ENCODE results near the gene INPP5J.
A peak's percentile ranks its signal among the peaks of the same experiment; 100 is the strongest.
"Not testable (repeated sequence)": the region's sequence is repeated elsewhere in the genome, so short reads cannot be mapped to it uniquely, and the experiment has no call there.

INPP5J gene

GRCh38 chr22:31106731-31107177 lies 16.0 kb upstream of the INPP5J start:
- POLR2A ChIA-PET, result no interaction called here
- TF ChIP-seq, protein P1, sequence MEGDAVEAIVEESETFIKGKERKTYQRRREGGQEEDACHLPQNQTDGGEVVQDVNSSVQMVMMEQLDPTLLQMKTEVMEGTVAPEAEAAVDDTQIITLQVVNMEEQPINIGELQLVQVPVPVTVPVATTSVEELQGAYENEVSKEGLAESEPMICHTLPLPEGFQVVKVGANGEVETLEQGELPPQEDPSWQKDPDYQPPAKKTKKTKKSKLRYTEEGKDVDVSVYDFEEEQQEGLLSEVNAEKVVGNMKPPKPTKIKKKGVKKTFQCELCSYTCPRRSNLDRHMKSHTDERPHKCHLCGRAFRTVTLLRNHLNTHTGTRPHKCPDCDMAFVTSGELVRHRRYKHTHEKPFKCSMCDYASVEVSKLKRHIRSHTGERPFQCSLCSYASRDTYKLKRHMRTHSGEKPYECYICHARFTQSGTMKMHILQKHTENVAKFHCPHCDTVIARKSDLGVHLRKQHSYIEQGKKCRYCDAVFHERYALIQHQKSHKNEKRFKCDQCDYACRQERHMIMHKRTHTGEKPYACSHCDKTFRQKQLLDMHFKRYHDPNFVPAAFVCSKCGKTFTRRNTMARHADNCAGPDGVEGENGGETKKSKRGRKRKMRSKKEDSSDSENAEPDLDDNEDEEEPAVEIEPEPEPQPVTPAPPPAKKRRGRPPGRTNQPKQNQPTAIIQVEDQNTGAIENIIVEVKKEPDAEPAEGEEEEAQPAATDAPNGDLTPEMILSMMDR (IDR thresholded peaks at IDR 0.05; ENCODE audit: control extremely low read depth, extremely low read depth, low read depth, missing control alignments), result no peak
- DNase-seq (ENCODE audit: extremely low spot score), result no peak
- CTCF ChIA-PET, result interaction anchor here (0.7 to 3.1 kb wide), 8 partner anchors 7 to 166 kb away, joined by 3 to 16 read pairs (median 6); no protein-coding TSS in a partner anchor

DNA sequence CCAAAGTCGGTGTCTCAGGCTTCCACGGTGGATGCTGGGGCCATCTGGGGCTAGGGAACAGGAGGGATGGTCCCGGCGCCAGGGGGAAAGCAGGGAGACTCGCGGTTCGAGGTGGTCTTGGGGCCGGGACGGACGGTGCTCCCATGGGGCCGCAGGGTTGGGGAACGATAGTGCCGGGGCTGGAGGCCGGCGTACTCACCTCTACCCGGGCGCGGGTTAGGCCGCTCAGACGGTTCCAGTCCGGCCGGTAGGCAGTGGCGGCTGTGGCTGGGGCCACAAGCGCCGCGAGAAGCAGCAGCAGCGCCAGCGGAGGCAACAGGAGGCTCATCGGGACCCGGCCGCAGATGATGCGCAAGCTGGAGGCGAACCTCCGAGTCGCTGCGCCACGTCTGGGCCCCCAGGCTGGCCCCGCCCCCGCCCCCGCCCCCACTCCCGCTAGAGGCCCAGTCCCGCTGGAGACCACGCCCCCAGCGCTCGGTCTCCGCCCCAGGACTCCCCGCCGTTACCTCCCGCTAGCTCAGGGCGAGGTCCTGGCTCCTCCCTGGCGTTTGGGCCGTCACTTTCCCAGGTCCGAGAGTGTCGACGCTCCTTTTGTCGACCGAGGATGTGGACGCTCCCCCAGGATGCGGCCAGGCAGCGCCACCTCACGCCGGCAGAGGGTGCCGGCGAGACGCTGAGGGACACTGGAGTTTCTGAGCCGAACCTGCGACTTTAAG lies 15.4 kb upstream of the INPP5J start, which contains the start of gene SELENOM:
Gene SELENOM (minus strand): TSS at position 391 of the 716 bp plus-strand sequence. CDS start 63 bp downstream, at position 328.
- TF ChIP-seq, protein P1 (IDR thresholded peaks at IDR 0.05; ENCODE audit: control extremely low read depth, extremely low read depth, low read depth, missing control alignments), result peak; percentile 71
- ChIA-PET POLR2A (interaction anchor here (0.8 to 1.4 kb wide), 3 partner anchors 26 to 183 kb away, joined by 3 read pairs; partner anchors contain the start of genes MORC2, SMTN and TUG1), CTCF (interaction anchor here (0.6 to 3.1 kb wide), 22 partner anchors 8 to 501 kb away, joined by 3 to 16 read pairs (median 4); no protein-coding TSS in a partner anchor)
- DNase-seq (ENCODE audit: extremely low spot score), result peak; percentile 96

DNA sequence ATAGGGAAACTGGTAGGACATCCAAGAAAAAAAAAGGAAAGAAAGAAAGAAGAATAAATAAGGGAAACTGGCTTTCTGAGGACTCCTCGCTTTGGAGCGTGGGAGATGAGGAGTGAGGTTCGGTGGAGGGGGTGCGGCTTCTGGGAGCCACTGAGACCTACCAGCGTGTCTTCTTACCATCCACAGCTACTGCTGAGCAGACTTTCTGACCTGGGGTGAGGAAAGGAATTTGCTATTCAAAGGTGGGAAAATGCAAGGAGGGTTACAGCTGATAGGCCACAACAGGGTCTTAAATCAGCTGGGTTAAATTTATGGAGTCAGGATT lies 14.9 kb upstream of the INPP5J start:
- TF ChIP-seq, protein P1 (IDR thresholded peaks at IDR 0.05; ENCODE audit: control extremely low read depth, extremely low read depth, low read depth, missing control alignments), result no peak
- no peak for DNase-seq (ENCODE audit: extremely low spot score)
- CTCF ChIA-PET, result interaction anchor here (0.6 to 3.1 kb wide), 20 partner anchors 8 to 206 kb away, joined by 3 to 16 read pairs (median 5); partner anchors contain the start of gene LIMK2
- POLR2A ChIA-PET, result interaction anchor here (0.8 to 1.4 kb wide), 3 partner anchors 27 to 183 kb away, joined by 3 read pairs; partner anchors contain the start of genes MORC2, SMTN and TUG1

GRCh38 chr22:31112547-31113091 lies 10.1 kb upstream of the INPP5J start:
- CTCF ChIA-PET, result interaction anchor here (1.0 kb wide), 2 partner anchors 11 to 24 kb away, joined by 3 to 4 read pairs; no protein-coding TSS in a partner anchor
- POLR2A ChIA-PET; DNase-seq (ENCODE audit: extremely low spot score): not testable (repeated sequence)

- DNase-seq (ENCODE audit: extremely low spot score), result no peak
- ChIA-PET CTCF (interaction anchor here (0.8 to 1.6 kb wide), 3 partner anchors 10 to 34 kb away, joined by 3 to 6 read pairs (median 3); partner anchors contain the start of gene SELENOM), POLR2A (interaction anchor here (0.9 kb wide), 1 partner anchor 37 kb away, joined by 3 read pairs; the partner anchor contains the start of gene SMTN)
- TF ChIP-seq, protein P1 (IDR thresholded peaks at IDR 0.05; ENCODE audit: control extremely low read depth, extremely low read depth, low read depth, missing control alignments), result no peak
These were observed 4.5 kb upstream of the INPP5J start for GRCh38 chr22:31118046-31118820.

- TF ChIP-seq, protein P1 (IDR thresholded peaks at IDR 0.05; ENCODE audit: control extremely low read depth, extremely low read depth, low read depth, missing control alignments), result no peak
- ChIA-PET POLR2A (interaction anchor here (0.7 kb wide), 1 partner anchor 34 kb away, joined by 3 read pairs; no protein-coding TSS in a partner anchor), CTCF (interaction anchor here (0.8 to 1.5 kb wide), 2 partner anchors 17 to 35 kb away, joined by 3 to 4 read pairs; no protein-coding TSS in a partner anchor)
- DNase-seq (ENCODE audit: extremely low spot score), result no peak
These were observed 3.6 kb upstream of the INPP5J start for GRCh38 chr22:31119026-31119717.

All from GM10248 (cell line).